Measurements from ENCODE around the gene GRIFIN. TPM values are rescaled to one million over a fixed set of nuclear protein-coding genes. Genes with fewer than 3 reads are reported as not detected.
A peak's percentile ranks its signal among the peaks of the same experiment; 100 is the strongest.

Gene GRIFIN
- total and polyA plus RNA-seq, 2 donors (not counting 1 experiment from before 2014, with no cell fraction given) = not detected

DNA sequence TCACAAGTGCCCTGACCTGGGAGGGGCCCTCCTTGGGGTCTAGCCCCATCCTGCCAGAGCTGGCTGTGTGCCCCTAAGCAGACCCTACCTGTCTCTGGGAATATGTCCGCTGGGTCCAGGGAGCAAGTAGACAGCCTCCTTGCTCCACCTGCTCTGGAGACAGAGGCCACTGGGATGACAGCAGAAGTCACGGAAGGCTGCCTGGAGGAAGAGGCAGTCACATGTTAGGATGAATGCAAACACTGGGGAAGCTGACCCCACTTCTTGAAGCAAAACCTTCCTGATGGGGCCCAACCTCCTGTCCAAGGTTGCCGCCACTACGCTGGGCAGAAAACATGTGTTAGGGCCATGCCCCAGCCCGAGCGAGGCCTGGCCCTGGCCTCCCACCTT, 31.7 kb upstream of the GRIFIN start:
- ChIA-PET POLR2A (interaction anchor here (7.5 kb wide), 1 partner anchor 17 kb away, joined by 340 read pairs; the partner anchor contains the start of gene LFNG), CTCF (interaction anchor here (0.9 to 5.0 kb wide), 4 partner anchors 10 to 28 kb away, joined by 3 to 23 read pairs (median 3); no protein-coding TSS in a partner anchor)
- no peaks in the 10 kb centered on the region for H3K9me3 Mint-ChIP-seq (ENCODE audit: insufficient read depth)
- 62% methylated on average over 6 of the region's 6 CpGs for WGBS (ENCODE audit: insufficient coverage)
- Histone ChIP-seq H2AFZ (ENCODE audit: insufficient read depth, low read depth, low read length, poor library complexity, severe bottlenecking) (no peak overlapping the region), H3K27ac (ENCODE audit: low read length in 2 of 2) (peak overlapping the region; percentile 99 to 100), H3K27me3 (replicated peaks in 1 of 4; ENCODE audit: control extremely low read depth in 1 of 4, control insufficient read depth in 3 of 4, insufficient read depth in 4 of 4, low read length in 3 of 4) (no peaks in the 10 kb centered on the region), H3K9me3 (ENCODE audit: control extremely low read depth in 1 of 3, control insufficient read depth in 2 of 3, insufficient read depth in 1 of 3, low read length in 2 of 3) (no peaks in the 10 kb centered on the region), H4K20me1 (ENCODE audit: control insufficient read depth, insufficient read depth, low read length, poor library complexity, severe bottlenecking) (no peaks in the 10 kb centered on the region), H3K4me3 (ENCODE audit: control extremely low read depth in 1 of 5, extremely low read depth in 1 of 5, insufficient read depth in 1 of 5, low read depth in 2 of 5, low read length in 4 of 5) (peak overlapping the region in 1 of 5 experiments; percentile 1), H3K79me2 (ENCODE audit: control insufficient read depth, insufficient read depth, low read length) (peaks cover 14% of the 10 kb centered on the region), H3K4me1 (ENCODE audit: control insufficient read depth in 2 of 2, insufficient read depth in 2 of 2, low read length in 2 of 2) (peaks cover 52 to 57% of the 10 kb centered on the region in 2 donors), H3K4me2 (replicated peaks; ENCODE audit: low read depth, low read length, poor library complexity, severe bottlenecking) (peak overlapping the region; percentile 93), H3K9ac (ENCODE audit: low read length) (no peak overlapping the region), H3K36me3 (replicated peaks in 1 of 2; ENCODE audit: control extremely low read depth in 1 of 2, control insufficient read depth in 1 of 2, extremely low read depth in 1 of 2, insufficient read depth in 2 of 2, low read length in 1 of 2) (no peaks in the 10 kb centered on the region)
- ATAC-seq (ENCODE audit: low read depth) (no peak), DNase-seq (no peak)
- H3K4me1 Mint-ChIP-seq = peaks cover 61% of the 10 kb centered on the region
- peak overlapping the region; percentile 88 for H3K4me3 Mint-ChIP-seq
- intact Hi-C loops (cut with micrococcal nuclease) = loop anchor here (1.0 kb wide), 1 partner anchor 105 kb away; the partner anchor contains the start of gene CHST12
- TF ChIP-seq EZH2 (IDR thresholded peaks at IDR 0.05; ENCODE audit: borderline replicate concordance, insufficient read depth, low read depth, low read length, poor library complexity, severe bottlenecking) (no peak), CTCF (IDR thresholded peaks at IDR 0.05) (no peak)
- H3K27me3 Mint-ChIP-seq = no peaks in the 10 kb centered on the region
- H3K27ac Mint-ChIP-seq = peak overlapping the region; percentile 99

DNA sequence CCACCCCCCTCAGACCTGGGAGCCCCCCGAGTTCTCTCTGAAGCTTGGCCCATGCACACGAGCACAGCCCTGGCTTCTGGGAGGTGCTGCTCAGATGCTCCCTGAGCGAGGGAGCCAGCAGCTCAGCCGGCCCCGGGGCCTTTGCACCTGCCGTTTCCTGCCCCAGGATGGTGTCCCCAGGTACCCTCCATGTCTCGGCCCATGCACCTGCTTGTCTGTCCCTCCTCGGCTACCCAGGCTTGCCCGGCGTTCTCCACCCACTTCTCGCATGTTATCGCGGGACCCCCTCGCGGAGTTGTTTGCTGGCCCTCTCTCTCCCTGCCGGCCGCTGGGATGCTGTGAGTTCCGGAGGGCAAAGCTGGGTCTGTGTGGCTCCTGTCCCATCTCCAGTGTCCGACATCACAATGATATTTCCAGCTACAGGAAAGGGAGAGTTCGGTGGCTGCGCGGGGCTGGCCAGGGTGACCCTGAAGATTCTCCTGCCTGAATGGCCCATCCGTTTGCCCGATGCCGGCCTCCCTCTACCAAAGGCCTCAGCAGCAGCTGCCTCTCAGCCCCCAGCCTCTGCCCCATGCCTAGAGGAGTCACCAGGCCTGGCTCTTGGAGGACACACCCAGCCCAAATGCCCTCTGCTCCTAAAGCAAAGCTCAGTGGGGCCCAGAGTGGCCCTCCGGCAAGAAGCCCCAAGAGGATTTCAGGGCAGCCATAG, 31.2 kb upstream of the GRIFIN start:
- no peaks in the 10 kb centered on the region for H3K9me3 ChIP-seq (ENCODE audit: control extremely low read depth in 1 of 3, control insufficient read depth in 2 of 3, insufficient read depth in 1 of 3, low read length in 2 of 3)
- Mint-ChIP-seq H3K9me3 (ENCODE audit: insufficient read depth) (no peaks in the 10 kb centered on the region), H3K27ac (peak overlapping the region; percentile 99), H3K4me3 (no peak overlapping the region), H3K27me3 (no peaks in the 10 kb centered on the region), H3K4me1 (peaks cover 55% of the 10 kb centered on the region)
- ATAC-seq (ENCODE audit: low read depth) = no peak
- H3K4me2 ChIP-seq (replicated peaks; ENCODE audit: low read depth, low read length, poor library complexity, severe bottlenecking) = peak overlapping the region; percentile 93
- intact Hi-C loops (cut with micrococcal nuclease) = no loop called here
- no peaks in the 10 kb centered on the region for H3K27me3 ChIP-seq (replicated peaks in 1 of 4; ENCODE audit: control extremely low read depth in 1 of 4, control insufficient read depth in 3 of 4, insufficient read depth in 4 of 4, low read length in 3 of 4)
- peak overlapping the region; percentile 99 to 100 for H3K27ac ChIP-seq (ENCODE audit: low read length in 2 of 2)
- H3K9ac ChIP-seq (ENCODE audit: low read length) = no peak overlapping the region
- H3K79me2 ChIP-seq (ENCODE audit: control insufficient read depth, insufficient read depth, low read length) = peaks cover 11% of the 10 kb centered on the region
- TF ChIP-seq EZH2 (IDR thresholded peaks at IDR 0.05; ENCODE audit: borderline replicate concordance, insufficient read depth, low read depth, low read length, poor library complexity, severe bottlenecking) (no peak), CTCF (IDR thresholded peaks at IDR 0.05) (no peak)
- ChIA-PET POLR2A (interaction anchor here (7.5 kb wide), 1 partner anchor 17 kb away, joined by 340 read pairs; the partner anchor contains the start of gene LFNG), CTCF (interaction anchor here (0.9 to 5.0 kb wide), 3 partner anchors 16 to 28 kb away, joined by 3 to 23 read pairs (median 3); no protein-coding TSS in a partner anchor)
- peaks cover 46 to 51% of the 10 kb centered on the region in 2 donors for H3K4me1 ChIP-seq (ENCODE audit: control insufficient read depth in 2 of 2, insufficient read depth in 2 of 2, low read length in 2 of 2)
- DNase-seq = no peak
- 82% methylated on average over 18 of the region's 26 CpGs for WGBS (ENCODE audit: insufficient coverage)
- no peaks in the 10 kb centered on the region for H3K36me3 ChIP-seq (replicated peaks in 1 of 2; ENCODE audit: control extremely low read depth in 1 of 2, control insufficient read depth in 1 of 2, extremely low read depth in 1 of 2, insufficient read depth in 2 of 2, low read length in 1 of 2)
- no peak overlapping the region for H3K4me3 ChIP-seq (ENCODE audit: control extremely low read depth in 1 of 5, extremely low read depth in 1 of 5, insufficient read depth in 1 of 5, low read depth in 2 of 5, low read length in 4 of 5)
- H2AFZ ChIP-seq (ENCODE audit: insufficient read depth, low read depth, low read length, poor library complexity, severe bottlenecking) = no peak overlapping the region
- no peaks in the 10 kb centered on the region for H4K20me1 ChIP-seq (ENCODE audit: control insufficient read depth, insufficient read depth, low read length, poor library complexity, severe bottlenecking)
